SKM-1 treated with dmso at 0.1 percent for 144 hours (cell line): ENCODE data around the gene ZCCHC17.

Source experiments
- DNase-seq: peaks from one replicate; lab custom pipeline; 2025; ENCODE audit not compliant: unreplicated experiment; lab: John Stamatoyannopoulos, UW

ZCCHC17 gene

GRCh38 chr1:31389616-31390015 lies 92.8 kb downstream of the ZCCHC17 start:
- no peak for DNase-seq

GRCh38 chr1:31390071-31390470 lies 93.2 kb downstream of the ZCCHC17 start:
- no peak for DNase-seq

GRCh38 chr1:31393463-31393862 lies 96.6 kb downstream of the ZCCHC17 start:
- no peak for DNase-seq

- peak; percentile 81 for DNase-seq
Observed at GRCh38 chr1:31394584-31395193, 97.9 kb downstream of the ZCCHC17 start.

- DNase-seq, result peak; percentile 95
Observed at GRCh38 chr1:31396633-31397351, 100.0 kb downstream of the ZCCHC17 start.

- DNase-seq, result peak; percentile 31
Observed at GRCh38 chr1:31397360-31398095, 100.7 kb downstream of the ZCCHC17 start.

GRCh38 chr1:31398246-31398645 lies 101.4 kb downstream of the ZCCHC17 start:
- no peak for DNase-seq

- peak; percentile 47 for DNase-seq
Observed at GRCh38 chr1:31399976-31400375, 103.1 kb downstream of the ZCCHC17 start.

GRCh38 chr1:31400393-31400792 lies 103.6 kb downstream of the ZCCHC17 start:
- peak; percentile 93 for DNase-seq

- peak; percentile 6 for DNase-seq
Observed at GRCh38 chr1:31401241-31401640, 104.4 kb downstream of the ZCCHC17 start.

- no peak for DNase-seq
Observed at GRCh38 chr1:31405578-31406245, 108.9 kb downstream of the ZCCHC17 start.

- DNase-seq, result no peak
Observed at GRCh38 chr1:31407029-31407626, 110.3 kb downstream of the ZCCHC17 start.

- no peak for DNase-seq
Observed at GRCh38 chr1:31408788-31409318, 112.0 kb downstream of the ZCCHC17 start.

GRCh38 chr1:31409946-31410858 lies 113.4 kb downstream of the ZCCHC17 start:
- DNase-seq, result no peak

GRCh38 chr1:31410871-31411270 lies 114.0 kb downstream of the ZCCHC17 start:
- no peak for DNase-seq

GRCh38 chr1:31412205-31412604 lies 115.4 kb downstream of the ZCCHC17 start:
- no peak for DNase-seq

GRCh38 chr1:31412732-31413404 lies 116.0 kb downstream of the ZCCHC17 start, which contains the start of gene SERINC2:
Gene SERINC2, plus strand, starts transcription at chr1:31413213. Its CDS starts 53 bp downstream, at chr1:31413266.
- DNase-seq, result no peak

- peak; percentile 44 for DNase-seq
Observed at GRCh38 chr1:31413405-31414001, 116.7 kb downstream of the ZCCHC17 start.
